Lung microvascular endothelial cell (primary cell): ENCODE data around the gene CNOT6. TPM values are rescaled to one million over a fixed set of nuclear protein-coding genes. Genes with fewer than 3 reads are reported as not detected.
"Not testable (repeated sequence)": the region's sequence is repeated elsewhere in the genome, so short reads cannot be mapped to it uniquely, and the experiment has no call there.

Source experiments
- DNase-seq, 2 donors: peaks; one replicate each; pipeline versions ENCODE4 v3.0.0 to v3.0.0-alpha.2; 2010; ENCODE audit warnings: low read depth in 2 of 2
- total RNA-seq: library from RNA; depleted of rRNA; stranded (reverse); fragments of >200 nt; gene quantifications from 2 replicates; pipeline ENCODE4 v1.2.1, GENCODE V29; 2014

Gene CNOT6
- total RNA-seq, 1 donor from 2014 or later = 15.1 TPM

DNA sequence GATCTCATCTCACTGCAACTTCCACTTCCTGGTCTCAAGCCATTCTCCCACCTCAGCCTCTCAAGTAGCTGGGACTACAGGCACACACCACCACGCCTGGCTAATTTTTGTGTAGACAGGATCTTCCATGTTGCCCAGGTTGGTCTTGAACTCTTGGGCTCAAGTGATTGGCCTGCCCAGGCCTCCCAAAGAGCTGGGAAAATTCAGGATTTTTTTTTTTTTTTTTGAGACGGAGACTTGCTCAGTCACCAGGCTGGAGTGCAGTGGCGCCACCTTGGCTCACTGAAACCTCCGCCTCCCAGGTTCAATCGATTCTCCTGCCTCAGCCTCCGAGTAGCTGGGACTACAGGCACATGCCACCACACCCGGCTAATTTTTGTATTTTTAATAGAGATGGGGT, 21.8 kb downstream of the CNOT6 start:
- not testable (repeated sequence) for DNase-seq

DNA sequence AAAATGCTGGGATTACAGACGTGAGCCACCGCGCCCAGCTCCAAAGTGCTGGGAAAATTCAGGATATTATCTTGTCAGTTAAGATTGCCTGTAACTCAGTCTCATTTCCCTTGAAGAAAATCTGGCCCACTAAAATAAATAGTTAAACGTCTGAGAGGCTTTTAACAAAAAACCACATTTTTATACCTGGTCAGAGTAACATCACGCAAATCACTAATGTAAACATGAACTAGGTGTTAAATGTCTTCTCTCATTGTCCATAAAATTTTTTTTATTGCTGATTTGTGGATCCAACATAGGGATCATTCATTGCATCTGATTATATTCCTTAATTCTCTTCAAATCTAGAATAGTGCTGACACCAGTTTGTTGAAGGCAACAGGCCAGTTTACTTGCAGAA, 22.3 kb downstream of the CNOT6 start:
- DNase-seq = no peak

DNA sequence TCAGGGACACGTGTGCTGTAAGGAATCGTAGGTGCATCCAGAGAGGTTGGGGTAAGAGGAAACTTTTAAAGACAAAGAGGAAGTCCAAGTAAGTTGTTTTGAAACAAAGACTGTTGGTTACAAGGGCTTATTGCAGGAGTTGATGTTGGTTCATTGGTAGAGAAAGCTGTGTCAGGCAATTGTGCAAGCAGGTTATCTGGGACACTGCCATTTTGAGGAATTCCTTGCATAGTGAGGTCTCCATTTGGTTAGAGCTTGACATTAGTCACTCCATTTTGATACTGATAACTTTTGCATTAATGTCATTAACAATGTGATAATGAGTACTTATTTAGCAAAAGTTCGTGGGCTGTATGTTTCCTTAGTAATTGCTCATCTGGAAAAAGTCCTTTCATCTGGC, 24.9 kb downstream of the CNOT6 start:
- DNase-seq = no peak

DNA sequence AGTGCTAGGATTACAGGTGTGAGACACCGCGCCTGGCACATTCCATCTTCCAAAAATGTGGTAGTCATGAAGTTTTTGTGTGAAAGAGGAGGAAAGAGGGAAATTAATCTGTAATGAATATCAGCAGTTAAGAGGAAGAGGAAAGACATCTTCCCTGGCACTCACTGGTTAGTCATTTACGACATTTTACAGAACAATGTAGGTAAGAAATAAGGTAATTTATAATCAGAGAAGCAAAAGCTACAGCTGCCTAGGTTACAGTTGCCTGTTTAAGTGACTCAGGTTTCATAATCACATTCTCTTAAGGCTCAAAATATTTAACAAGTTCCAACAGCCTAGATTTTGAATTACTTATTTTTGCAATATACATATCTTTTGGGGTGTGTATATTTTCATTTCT, 26.9 kb downstream of the CNOT6 start:
- DNase-seq = no peak

DNA sequence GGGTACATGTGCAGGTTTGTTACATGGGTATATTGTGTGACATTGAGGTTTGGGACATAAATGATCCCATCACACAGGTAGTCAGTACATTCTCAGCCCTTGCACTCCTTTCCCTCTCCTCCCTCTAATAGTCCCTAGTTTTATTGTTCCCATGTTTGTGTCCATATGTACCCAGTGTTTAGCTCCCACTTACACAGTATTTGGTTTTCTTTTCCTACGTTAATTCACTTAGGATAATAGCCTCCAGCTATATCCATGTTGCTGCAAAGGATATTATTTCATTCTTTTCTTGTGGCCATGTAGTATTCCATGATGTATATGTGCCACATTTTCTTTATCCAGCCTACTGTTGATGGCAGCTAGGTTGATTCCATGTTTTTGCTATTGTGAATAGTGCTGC, 27.4 kb downstream of the CNOT6 start:
- no peak for DNase-seq

DNA sequence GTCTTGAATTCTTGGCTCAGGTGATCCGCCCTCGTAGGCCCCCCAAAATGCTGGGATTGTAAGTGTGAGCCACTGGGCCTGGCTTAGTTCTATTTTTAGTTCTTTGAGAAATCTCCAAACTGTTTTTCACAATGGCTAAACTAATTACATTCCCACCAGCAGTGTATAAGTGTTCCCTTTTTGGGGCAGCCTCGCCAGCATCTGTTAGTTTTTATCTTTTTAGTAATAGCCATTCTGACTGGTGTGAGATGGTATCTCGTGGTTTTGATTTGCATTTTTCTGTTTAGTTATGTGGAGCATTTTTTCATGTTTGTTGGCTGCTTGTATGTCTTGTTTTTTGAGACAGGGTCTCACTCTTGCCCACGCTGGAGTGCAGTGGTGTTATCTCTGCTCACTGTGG, 28.2 kb downstream of the CNOT6 start:
- no peak for DNase-seq

DNA sequence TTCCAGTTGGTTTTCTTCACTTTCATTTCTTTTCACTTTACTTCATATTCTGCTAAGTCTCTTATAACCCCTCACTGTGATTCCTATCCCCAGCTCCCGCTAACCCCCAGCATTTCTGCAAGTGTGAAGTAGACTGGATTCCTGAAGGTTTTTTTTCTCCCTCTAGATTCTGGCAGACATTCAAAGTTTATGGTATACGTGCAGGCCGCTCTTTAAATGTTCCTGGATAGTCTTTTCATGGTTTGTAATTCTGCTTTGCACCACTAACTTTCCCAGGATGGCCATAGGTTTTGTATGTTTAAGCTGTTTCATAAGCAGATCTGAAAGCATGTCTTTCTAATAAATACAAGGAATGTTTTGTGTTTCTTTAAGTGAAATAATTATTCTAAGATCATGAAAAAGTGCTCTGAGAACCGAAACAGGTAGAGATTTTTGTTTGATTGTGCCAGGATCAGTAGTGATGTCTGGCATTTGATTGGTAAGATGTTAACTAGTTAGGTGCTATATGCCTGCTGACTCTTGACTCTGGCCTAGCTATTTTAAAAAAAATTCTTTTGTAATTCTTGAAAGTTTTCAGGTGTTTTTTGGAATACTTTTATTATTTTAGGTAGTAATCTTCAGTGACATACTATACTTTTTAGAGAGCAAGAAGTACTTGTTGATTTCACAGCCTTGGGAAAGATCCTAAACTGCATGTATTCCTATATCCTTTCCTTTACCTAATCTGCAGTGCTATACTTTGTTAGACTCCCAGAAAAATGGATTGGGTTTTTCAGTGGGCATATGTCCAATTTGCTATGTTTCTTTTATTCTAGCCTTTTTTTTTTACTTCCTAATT, 29.7 kb downstream of the CNOT6 start:
- no peak for DNase-seq

DNA sequence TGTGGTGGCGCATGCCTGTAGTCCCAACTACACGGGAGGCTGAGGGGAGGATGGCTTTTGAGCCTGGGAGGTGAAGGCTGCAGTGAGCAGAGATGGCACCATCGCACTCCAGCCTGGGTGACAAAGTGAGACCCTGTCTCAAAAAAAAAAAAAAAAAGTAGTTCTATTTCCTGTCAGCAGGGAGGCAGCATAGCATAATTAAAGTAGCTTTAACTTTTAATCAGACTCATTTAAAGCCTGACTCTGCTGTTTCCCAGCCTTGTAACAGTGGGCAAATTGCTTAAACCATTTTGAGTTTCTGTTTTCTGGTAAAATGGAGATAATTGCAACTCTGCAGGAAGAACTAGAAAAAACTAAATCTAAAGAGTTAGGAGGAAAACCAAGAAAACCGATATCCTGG, 31.2 kb downstream of the CNOT6 start:
- no peak for DNase-seq

DNA sequence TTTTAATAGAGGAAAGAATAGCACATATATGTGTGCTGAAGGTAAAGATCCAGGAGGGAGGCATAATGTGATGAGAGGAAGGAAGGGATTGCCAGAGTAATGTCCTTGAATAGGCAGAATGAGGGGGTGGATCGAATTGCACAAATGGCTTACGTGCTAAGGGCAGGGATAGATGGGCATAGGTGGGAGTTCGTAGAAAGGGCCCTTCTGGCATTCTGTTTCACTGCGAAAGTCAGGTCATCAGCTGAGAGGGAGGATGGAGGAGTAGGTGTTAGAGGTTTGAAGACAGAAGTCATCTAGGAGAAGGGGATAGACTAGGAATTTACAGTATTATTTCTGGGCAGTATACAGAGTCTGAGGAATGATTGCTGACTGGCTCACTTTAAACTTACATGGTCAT, 32.1 kb downstream of the CNOT6 start:
- no peak for DNase-seq

DNA sequence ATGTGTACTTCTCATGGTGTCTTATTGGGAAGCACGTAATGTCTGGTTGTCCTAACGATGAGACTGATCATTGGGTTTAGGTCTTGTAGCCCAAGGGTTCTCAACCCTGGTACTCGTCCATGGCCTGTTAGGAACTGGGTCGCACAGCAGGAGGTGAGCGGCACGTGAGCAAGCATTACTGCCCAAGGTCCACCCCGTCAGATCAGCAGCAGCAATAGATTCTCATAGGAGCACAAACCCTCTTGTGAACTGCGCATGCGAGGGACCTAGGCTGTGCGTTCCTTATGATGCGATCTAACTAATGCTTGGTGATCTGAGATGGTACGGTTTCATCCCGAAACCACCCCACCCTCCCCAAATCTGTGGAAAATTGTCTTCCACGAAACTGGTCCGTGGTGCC, 33.5 kb downstream of the CNOT6 start:
- no peak for DNase-seq

DNA sequence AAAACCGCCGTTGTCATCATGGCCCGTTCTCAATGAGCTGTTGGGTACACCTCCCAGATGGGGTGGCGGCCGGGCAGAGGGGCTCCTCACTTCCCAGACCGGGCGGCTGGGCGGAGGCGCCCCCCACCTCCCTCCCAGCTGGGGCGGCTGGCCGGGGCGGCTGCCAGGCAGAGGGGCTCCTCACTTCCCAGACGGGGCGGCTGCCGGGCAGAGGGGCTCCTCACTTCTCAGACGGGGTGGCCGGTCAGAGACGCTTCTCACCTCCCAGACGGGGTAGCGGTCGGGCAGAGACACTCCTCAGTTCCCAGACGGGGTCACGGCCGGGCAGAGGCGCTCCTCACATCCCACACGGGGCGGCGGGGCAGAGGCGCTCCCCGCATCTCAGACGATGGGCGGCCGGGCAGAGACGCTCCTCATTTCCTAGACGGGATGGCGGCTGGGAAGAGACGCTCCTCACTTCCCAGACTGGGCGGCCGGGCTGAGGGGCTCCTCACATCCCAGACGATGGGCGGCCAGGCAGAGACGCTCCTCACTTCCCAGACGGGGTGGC, 36.9 kb downstream of the CNOT6 start:
- not testable (repeated sequence) for DNase-seq

DNA sequence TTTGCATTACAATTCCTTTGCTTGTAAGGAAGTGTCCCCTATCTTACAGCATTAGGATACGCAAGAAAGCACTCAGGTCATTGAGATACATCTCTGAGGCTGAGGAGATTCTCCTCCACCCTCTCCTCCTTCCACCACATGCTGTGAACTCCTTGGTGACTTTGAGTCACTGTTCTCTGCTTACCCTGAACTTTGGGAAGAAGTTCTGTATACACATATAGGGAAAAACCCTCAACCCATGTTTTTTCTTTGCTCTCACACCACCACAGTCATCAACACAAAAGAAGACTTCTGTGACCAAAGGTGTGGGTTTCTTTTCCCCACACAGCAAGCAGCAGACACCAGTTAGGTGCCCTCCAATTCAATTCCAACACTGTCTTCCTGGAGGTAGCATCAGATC, 38.1 kb downstream of the CNOT6 start:
- DNase-seq = no peak

DNA sequence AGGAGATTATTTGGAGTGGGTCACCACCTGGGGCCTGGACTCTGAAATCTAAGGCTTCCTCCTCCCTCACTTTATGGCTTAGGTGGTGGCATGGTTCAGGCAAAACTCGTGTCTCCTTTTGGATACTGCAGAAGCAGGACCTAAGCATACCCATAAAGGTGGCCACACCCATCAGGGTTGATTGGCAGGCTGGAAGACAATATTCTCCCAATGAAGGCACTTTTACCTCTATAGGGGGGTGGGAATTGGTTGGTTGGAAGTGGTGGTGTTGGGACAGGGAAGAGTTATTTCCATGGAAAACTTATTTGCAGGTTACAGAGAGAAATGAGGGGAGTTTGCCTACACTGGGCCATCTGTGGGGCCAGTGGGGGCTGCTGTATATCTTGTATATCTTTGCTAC, 39.7 kb downstream of the CNOT6 start:
- no peak for DNase-seq

DNA sequence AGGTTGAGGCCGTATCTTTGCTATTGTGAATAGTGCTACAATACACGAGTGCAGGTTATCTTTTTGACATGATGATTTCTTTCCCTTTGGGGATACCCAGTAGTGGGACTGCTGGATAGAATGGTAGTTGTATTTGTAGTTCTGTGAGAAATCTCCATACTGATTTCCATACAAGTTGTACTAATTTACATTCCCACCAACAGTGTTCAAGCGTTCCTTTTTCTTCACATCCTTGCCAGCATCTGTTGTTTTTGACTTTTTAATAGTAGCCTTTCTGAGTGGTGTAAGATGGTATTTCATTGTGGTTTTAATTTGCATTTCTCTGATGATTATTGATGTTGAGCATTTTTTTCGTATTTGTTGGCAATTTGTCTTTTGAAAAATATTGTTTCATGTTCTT, 41.4 kb downstream of the CNOT6 start:
- DNase-seq = no peak

DNA sequence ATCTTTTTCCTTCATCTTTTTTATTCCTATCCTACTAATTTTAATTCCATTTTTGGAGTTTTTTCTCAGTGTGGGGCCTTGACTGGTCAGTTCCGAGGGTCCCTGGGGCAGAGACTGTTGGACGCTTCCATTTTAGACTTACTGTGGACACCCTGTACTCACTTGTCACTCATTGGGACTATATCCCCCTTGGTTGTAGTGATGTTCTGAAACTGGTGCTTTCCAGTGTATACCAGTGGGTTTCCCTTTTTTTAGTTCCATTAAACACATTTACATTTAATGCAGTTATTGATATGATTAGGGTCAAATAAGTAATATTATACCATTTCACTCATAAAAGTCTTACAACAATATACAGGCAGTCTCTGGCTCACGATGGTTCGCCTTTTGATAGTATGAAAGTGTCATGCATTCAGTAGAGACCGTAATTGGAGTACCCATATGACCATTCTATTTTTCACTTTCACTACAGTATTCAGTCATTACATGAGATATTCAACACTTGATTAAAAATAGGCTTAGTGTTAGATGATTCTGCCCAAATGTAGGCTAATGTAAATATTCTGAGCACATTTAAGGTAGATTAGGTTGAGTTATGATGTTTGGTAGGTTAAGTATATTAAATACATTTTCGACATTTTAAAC, 46.0 kb downstream of the CNOT6 start:
- DNase-seq = no peak

DNA sequence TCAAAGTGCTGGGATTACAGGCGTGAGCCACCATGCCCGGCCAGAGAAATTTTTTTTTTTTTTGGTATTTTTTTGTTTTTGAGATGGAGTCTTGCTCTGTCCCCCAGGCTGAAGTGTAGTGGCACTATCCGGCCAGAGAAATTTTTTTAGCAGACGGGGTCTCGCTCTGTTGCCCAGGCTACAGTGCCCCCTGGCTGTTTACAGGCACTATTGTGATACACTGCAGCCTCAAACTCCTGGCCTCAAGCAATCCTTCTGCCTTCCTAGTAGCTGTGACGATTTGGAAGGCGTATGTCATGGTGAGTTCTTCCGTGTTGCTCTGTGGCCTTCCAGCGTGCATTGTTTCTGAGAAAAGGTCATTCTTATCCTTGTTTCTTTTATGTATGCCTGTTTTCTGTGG, 47.5 kb downstream of the CNOT6 start:
- no peak for DNase-seq

DNA sequence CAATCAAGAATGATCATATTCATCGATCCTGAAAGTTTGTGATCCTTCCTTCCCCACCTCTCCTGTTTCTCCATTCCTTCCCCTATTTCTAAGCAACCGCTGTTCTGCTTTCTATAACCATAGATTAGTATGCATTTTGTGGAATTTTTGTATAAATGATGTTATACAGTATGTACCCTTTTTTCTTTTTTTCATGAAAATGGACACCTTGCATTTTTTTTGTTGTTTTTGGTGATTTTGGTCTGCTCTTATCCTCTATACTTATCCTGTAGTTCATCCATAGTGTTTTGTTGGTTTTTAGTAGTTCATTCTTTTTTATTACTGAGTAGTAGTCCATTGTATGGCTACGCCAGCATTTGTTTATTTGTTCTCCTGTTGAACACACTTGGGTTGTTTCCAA, 51.1 kb downstream of the CNOT6 start:
- DNase-seq = no peak

DNA sequence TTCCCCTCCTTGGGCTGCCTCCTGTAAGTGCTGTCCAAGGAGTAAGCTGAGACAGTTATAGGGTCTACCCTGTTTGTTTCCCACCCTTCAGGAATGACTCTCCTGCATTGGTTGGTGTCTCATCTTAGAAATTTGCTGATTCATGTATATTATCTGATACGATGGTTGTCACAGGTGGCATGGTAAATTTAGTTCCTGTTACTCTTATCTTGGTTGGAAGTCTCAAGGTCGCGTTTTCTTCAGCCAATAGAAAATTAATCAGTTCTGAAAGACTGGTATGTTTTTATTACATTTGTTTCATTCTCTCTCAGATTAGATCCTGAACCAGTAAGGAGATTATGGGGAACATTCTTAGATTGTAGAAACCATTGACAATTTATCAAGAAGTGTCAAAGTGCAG, 54.4 kb downstream of the CNOT6 start:
- no peak for DNase-seq

DNA sequence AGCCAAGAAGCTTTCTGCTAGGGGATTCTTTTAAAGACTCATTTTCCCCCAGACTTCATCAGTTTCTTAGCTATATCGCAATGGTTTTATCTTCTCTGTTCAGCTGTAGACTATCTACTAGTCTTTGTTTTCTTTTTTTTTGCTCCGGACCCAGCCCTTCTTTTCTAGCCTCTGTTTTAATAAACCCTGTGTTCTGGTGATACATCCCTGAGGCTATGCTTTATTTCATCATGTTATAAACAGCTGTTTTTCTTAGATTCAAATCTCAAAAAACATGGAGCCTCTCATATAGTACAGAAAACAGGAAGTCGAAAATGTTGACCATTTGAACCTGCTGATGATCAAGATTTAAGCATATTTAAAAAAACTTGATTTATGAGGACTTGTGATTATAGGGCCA, 59.4 kb downstream of the CNOT6 start:
- DNase-seq = no peak

DNA sequence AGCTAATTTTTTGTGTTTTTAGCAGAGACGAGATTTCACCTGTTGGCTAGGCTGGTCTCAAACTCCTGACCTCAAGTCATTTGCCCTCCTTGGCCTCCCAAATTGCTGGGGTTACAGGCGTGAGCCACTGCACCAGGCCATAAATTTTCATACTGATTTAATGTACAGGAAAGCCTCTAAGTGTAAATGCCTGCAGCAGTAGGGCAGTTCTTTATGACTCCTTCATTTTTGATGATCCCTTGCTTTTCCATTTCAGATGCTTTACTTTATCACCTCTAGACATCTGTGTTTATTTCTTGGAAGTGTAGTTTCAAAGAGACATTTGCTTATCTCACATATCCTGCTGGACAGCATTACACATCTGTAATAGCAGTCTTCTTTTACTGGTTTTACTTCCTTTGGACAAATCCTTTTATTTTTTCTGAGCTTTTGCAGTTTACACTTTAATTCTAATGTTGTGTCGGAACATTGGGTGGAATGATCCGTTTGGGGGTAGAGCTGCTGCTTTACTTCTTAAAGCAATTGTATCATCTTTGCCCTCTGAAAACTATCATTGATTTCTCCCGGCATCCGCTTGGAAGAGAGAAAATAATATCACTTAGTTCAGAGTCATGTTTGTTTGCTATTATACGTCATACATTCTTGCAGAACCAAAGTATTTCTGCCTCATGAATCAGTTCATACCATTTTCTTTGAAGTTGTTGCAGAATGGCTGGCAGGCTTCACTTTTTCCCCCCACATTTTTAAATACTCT, 61.2 kb downstream of the CNOT6 start:
- DNase-seq = no peak

DNA sequence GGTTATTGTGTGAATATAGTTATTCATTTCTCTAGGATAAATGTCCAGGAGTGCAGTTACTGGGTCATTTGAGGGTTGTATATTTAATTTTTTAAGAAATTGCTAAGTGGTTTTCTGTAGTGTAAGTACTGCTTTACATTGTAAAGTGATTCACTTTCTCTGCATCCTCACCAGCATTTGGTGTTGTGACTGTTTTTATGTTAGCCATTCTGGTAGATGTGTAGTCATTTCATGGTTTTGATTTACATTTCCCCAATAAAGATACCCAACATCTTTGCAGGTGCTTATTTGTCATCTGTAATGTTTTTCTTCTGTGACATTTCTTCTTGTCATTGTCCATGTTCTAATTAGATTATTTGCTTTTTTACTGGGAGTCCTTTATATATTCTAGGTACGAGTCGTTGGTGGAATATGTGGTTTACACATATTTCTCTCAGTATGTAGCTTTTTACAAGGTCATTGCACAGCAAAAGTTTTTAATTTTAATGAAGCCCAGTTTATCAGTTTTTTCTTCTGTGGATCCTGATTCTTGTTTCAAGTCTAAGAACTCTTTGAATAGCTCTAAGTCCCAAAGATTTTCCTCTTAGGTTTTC, 63.1 kb downstream of the CNOT6 start:
- no peak for DNase-seq

DNA sequence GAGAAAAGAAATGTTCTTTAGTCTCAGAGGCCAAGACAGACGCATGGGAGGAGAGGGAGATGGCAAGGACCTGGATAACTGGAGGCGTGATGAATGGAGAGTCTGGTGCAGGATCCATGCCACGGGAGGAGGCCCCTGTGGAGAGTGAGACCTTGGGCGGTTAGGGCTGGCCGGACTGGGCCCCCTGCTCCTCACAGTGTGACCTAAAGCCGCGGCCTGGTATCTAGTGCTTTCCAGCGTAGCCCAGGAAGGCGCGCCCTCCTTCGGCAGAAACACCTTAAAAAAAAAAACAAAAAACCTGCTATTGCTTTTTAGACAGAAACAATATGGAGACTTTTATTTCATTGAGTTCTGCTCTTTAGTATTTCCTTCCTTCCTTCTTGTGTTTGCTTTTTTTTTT, 64.1 kb downstream of the CNOT6 start:
- no peak for DNase-seq
